Mesothelial cell of epicardium (in vitro differentiated cells): ENCODE data around the gene VAV3. TPM values are rescaled to one million over a fixed set of nuclear protein-coding genes. Genes with fewer than 3 reads are reported as not detected.
"Not testable (repeated sequence)": the region's sequence is repeated elsewhere in the genome, so short reads cannot be mapped to it uniquely, and the experiment has no call there.

Experiments used
- DNase-seq, 2 experiments: peaks; one replicate each; pipeline ENCODE4 v3.0.0; 2021; ENCODE audit warnings: low spot score in 2 of 2; ENCODE audit not compliant: unreplicated experiment in 2 of 2
- H3K27ac Mint-ChIP-seq: 2 replicates; pipeline ENCODE4 v1.8.0; 2021; ENCODE audit warnings: mixed read lengths
- H3K27me3 Mint-ChIP-seq: 2 replicates; pipeline ENCODE4 v1.8.0; 2021; ENCODE audit warnings: low read depth, mixed read lengths
- H3K36me3 Mint-ChIP-seq: 2 replicates; pipeline ENCODE4 v1.8.0; 2021; ENCODE audit warnings: mixed read lengths
- H3K4me1 Mint-ChIP-seq: 2 replicates; pipeline ENCODE4 v1.8.0; 2021; ENCODE audit warnings: mixed read lengths
- H3K4me3 Mint-ChIP-seq: 2 replicates; pipeline ENCODE4 v1.8.0; 2021; ENCODE audit warnings: mild to moderate bottlenecking, moderate library complexity, mixed read lengths
- H3K9me3 Mint-ChIP-seq: 2 replicates; pipeline ENCODE4 v1.8.0; 2021; ENCODE audit warnings: mixed read lengths
- CTCF ChIP-seq: fragments of 200-600 bp; sonication (generic); IDR thresholded peaks from one replicate; pipeline ENCODE4 v1.5.0; 2021; ENCODE audit warnings: antibody characterized with exemption; ENCODE audit not compliant: unreplicated experiment
- total RNA-seq: library from RNA; stranded (reverse); gene quantifications from 3 replicates; pipeline ENCODE4 v1.2.1, GENCODE V29; 2021

VAV3 gene
- total RNA-seq, 1 donor from 2014 or later = 3.2 TPM

DNA sequence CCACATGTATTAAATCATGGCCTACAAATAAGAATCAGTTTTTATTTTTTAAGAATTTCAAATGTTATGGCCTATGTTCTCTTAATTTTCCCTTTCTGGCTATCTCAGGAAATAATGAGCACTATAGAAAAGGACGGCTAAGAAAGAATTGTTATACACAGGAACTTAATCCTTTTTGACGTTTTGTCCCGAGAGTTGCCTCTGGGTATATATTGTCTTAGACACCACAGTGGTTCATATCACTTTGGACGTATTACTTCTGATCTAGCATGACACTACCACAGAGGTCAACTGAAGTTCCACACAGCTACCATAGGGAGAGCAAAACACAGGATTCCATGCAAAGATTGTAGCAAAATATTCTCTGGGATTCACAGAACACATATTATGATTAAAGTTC lies 307.6 kb downstream of the VAV3 start:
- no peak for TF ChIP-seq CTCF
- Mint-ChIP-seq H3K27me3 (peaks cover 1% of the 10 kb centered on the region), H3K36me3 (no peaks in the 10 kb centered on the region), H3K4me3 (no peak overlapping the region), H3K27ac (no peak overlapping the region), H3K4me1 (peaks cover 25% of the 10 kb centered on the region), H3K9me3 (no peaks in the 10 kb centered on the region)
- no peak for DNase-seq

- H3K27me3 Mint-ChIP-seq = peaks cover 16% of the 10 kb centered on the region
These were observed 311.2 kb downstream of the VAV3 start for GRCh38 chr1:107653765-107654164.

DNA sequence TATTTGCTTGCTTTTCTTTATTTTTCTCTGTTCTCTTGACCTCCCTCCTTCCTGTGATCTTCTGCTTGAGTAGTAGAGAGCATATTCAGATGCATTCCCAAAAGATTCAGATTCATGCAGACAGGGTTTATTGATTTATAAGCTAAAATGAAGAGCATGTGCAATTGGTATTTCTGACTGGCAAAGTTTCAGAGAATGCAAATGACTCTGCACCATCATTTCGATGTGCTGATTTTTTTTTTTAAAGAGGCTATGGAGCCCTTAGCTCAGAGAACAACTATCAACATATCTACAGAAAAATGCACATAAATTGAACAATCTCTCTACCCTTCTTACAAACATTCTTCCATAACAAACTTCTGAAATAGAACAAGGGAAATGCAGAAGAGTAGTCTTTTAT lies 312.0 kb downstream of the VAV3 start:
- H3K36me3 Mint-ChIP-seq = no peaks in the 10 kb centered on the region
- TF ChIP-seq CTCF = no peak
- no peak overlapping the region for H3K27ac Mint-ChIP-seq
- H3K27me3 Mint-ChIP-seq = peaks cover 18% of the 10 kb centered on the region
- H3K4me1 Mint-ChIP-seq = peaks cover 9% of the 10 kb centered on the region
- no peak for DNase-seq
- H3K9me3 Mint-ChIP-seq = peaks cover 4% of the 10 kb centered on the region
- no peak overlapping the region for H3K4me3 Mint-ChIP-seq

More at GRCh38 chr1:107653765-107654164, 311.2 kb downstream of the VAV3 start:
- no peak for TF ChIP-seq CTCF
- Mint-ChIP-seq H3K4me1 (peaks cover 9% of the 10 kb centered on the region), H3K36me3 (no peaks in the 10 kb centered on the region), H3K4me3 (no peak overlapping the region), H3K9me3 (peaks cover 4% of the 10 kb centered on the region), H3K27ac (no peak overlapping the region)
- no peak for DNase-seq

DNA sequence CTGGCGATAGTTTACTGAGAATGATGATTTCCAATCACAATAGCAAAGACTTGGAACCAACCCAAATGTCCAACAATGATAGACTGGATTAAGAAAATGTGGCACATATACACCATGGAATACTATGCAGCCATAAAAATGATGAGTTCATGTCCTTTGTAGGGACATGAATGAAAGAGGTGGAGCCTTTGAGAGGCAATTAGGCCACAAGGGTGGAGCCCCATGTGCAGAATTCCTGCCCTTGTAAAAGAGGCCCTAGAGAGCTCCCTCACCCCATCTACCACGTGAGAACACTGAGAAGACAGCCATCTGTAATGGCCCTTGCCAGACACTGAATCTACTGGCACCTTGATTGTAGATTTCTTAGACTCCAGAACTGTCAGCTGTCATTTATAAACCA lies 314.2 kb downstream of the VAV3 start:
- H3K4me1 Mint-ChIP-seq, H3K36me3 Mint-ChIP-seq: not testable (repeated sequence)

DNA sequence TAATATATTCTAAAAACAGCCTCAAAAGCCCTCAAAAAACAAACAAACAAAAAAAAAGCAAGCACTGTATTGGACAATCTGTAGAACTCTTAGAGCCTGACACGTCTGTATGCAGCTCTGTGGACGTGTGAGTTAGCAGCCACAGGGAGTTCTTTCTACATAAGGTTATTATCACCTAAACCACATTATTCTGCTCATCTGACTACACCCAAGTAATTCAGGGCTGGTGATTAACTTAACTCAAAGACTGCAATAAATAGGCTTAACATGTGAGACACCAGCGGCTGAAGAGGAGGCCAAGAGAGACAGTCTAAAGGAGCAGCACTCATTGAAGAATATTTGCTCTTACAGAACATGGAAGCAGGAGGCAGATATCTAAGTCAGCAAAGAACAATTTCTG lies 316.0 kb downstream of the VAV3 start:
- Mint-ChIP-seq H3K36me3 (no peaks in the 10 kb centered on the region), H3K4me1 (peaks cover 13% of the 10 kb centered on the region), H3K27me3 (peaks cover 29% of the 10 kb centered on the region), H3K9me3 (peaks cover 4% of the 10 kb centered on the region), H3K4me3 (no peak overlapping the region), H3K27ac (no peak overlapping the region)
- TF ChIP-seq CTCF = no peak
- no peak for DNase-seq

More for the DNA sequence above, 314.2 kb downstream of the VAV3 start:
- not testable (repeated sequence) for H3K4me3 Mint-ChIP-seq, H3K27ac Mint-ChIP-seq, DNase-seq, H3K9me3 Mint-ChIP-seq
- peaks cover 21% of the 10 kb centered on the region for H3K27me3 Mint-ChIP-seq

GRCh38 chr1:107648071-107648470 lies 316.9 kb downstream of the VAV3 start:
- H3K4me3 Mint-ChIP-seq = no peak overlapping the region
- no peak overlapping the region for H3K27ac Mint-ChIP-seq
- no peak for TF ChIP-seq CTCF
- H3K9me3 Mint-ChIP-seq = peaks cover 4% of the 10 kb centered on the region
- peaks cover 34% of the 10 kb centered on the region for H3K27me3 Mint-ChIP-seq
- no peak for DNase-seq
- peaks cover 7% of the 10 kb centered on the region for H3K4me1 Mint-ChIP-seq
- no peaks in the 10 kb centered on the region for H3K36me3 Mint-ChIP-seq
